Chondrocyte (in vitro differentiated cells): ENCODE measurements around the gene KCNF1. TPM values are rescaled to one million over a fixed set of nuclear protein-coding genes. Genes with fewer than 3 reads are reported as not detected.
A peak's percentile ranks its signal among the peaks of the same experiment; 100 is the strongest.

ENCODE experiments used
- DNase-seq: peaks from one replicate; pipeline ENCODE4 v3.0.0; 2021; ENCODE audit warnings: mixed read lengths, low spot score
- H3K27ac Mint-ChIP-seq: one replicate; pipeline ENCODE4 v1.8.0; 2021; ENCODE audit warnings: mild to moderate bottlenecking, moderate library complexity, mixed read lengths; ENCODE audit not compliant: unreplicated experiment
- H3K27me3 Mint-ChIP-seq: 2 replicates; pipeline ENCODE4 v1.8.0; 2021; ENCODE audit warnings: low read depth, mixed read lengths
- H3K36me3 Mint-ChIP-seq: 2 replicates; pipeline ENCODE4 v1.8.0; 2021; ENCODE audit warnings: low read depth, mixed read lengths
- H3K4me1 Mint-ChIP-seq: 2 replicates; pipeline ENCODE4 v1.8.0; 2021; ENCODE audit warnings: low read depth, mild to moderate bottlenecking, mixed read lengths
- H3K4me3 Mint-ChIP-seq: one replicate; pipeline ENCODE4 v1.8.0; 2021; ENCODE audit warnings: mild to moderate bottlenecking, moderate library complexity, mixed read lengths; ENCODE audit not compliant: unreplicated experiment
- H3K9me3 Mint-ChIP-seq: 2 replicates; pipeline ENCODE4 v1.8.0; 2021; ENCODE audit warnings: low read depth, mixed read lengths
- total RNA-seq: library from RNA; stranded (reverse); gene quantifications from 3 replicates; pipeline ENCODE4 v1.2.1, GENCODE V29; 2021
- TF ChIP-seq, protein P1 (sequence below): fragments of 200-600 bp; sonication (generic); IDR thresholded peaks from 2 replicates; pipeline ENCODE4 v1.5.0; 2021; ENCODE audit warnings: antibody characterized with exemption, mild to moderate bottlenecking, moderate library complexity

The KCNF1 gene
- total RNA-seq, 1 donor from 2014 or later: not detected

DNA sequence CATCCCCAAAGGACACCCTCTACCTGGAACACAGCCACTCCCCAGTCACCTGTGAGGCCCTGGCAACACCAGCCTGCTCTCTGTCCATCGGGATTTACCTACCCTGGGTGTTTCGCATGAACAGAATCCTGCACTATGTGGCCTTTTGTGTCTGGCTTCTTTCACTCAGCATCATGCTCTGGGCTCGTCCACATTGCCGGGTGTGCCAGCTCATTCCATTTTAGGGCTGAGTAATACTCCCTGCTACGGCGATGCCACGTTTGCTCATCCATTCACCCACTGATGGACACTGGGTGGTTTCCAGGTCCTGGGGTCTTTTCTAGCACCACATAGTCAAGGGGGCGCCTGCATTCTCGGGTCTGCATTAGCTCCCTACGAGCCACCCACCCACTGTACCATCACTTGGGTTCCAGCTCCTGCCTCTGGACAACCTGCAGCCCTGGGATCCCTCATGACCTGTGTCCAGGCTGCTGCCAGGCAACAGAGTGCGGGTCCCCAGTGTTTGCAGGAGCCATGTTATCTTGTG is 22.0 kb downstream of the KCNF1 start:
- TF ChIP-seq, protein P1, sequence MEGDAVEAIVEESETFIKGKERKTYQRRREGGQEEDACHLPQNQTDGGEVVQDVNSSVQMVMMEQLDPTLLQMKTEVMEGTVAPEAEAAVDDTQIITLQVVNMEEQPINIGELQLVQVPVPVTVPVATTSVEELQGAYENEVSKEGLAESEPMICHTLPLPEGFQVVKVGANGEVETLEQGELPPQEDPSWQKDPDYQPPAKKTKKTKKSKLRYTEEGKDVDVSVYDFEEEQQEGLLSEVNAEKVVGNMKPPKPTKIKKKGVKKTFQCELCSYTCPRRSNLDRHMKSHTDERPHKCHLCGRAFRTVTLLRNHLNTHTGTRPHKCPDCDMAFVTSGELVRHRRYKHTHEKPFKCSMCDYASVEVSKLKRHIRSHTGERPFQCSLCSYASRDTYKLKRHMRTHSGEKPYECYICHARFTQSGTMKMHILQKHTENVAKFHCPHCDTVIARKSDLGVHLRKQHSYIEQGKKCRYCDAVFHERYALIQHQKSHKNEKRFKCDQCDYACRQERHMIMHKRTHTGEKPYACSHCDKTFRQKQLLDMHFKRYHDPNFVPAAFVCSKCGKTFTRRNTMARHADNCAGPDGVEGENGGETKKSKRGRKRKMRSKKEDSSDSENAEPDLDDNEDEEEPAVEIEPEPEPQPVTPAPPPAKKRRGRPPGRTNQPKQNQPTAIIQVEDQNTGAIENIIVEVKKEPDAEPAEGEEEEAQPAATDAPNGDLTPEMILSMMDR: no peak
- DNase-seq: peak; percentile 59
- Mint-ChIP-seq H3K9me3 (peaks cover 2% of the 10 kb centered on the region), H3K4me1 (peaks cover 13% of the 10 kb centered on the region), H3K4me3 (no peak overlapping the region), H3K36me3 (no peaks in the 10 kb centered on the region), H3K27me3 (peaks cover 12% of the 10 kb centered on the region), H3K27ac (no peak overlapping the region)

DNA sequence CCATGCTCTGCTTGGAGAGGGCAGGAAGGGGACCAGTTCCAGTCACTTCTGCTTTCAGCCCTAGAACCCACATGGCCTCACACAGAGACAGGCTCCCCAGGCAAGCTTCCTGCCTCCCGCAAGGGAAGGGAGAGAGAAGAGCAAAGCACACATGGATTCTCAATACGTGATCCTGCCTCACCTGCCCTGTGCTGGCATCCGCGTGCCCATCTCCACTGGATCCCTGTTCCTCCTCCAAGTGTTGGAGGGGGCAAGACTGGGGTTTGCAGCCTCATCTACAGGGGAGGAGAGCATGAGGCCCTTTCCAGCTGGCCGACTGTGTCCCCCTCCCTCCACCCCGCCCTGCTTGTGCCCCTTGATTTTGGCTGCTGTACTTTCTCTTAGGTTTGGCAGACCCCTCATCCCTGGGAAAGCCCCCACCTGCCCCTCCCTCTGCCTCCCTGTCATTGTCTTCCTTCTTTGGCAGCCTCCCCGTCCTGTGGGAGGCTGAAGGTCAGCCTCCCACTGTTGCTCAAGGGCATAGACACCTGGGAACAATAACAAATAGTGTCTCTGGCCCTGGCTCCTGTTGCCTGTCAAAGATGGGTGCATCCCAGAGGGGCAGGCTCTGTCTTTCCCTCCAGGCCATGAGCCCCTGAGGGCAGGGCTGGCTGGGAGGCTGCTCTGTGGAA is 22.7 kb downstream of the KCNF1 start:
- TF ChIP-seq, protein P1: no peak
- no peaks in the 10 kb centered on the region for H3K36me3 Mint-ChIP-seq
- H3K27me3 Mint-ChIP-seq: peaks cover 12% of the 10 kb centered on the region
- H3K4me3 Mint-ChIP-seq: no peak overlapping the region
- H3K27ac Mint-ChIP-seq: no peak overlapping the region
- peaks cover 13% of the 10 kb centered on the region for H3K4me1 Mint-ChIP-seq
- peaks cover 9% of the 10 kb centered on the region for H3K9me3 Mint-ChIP-seq
- DNase-seq: peak; percentile 54

DNA sequence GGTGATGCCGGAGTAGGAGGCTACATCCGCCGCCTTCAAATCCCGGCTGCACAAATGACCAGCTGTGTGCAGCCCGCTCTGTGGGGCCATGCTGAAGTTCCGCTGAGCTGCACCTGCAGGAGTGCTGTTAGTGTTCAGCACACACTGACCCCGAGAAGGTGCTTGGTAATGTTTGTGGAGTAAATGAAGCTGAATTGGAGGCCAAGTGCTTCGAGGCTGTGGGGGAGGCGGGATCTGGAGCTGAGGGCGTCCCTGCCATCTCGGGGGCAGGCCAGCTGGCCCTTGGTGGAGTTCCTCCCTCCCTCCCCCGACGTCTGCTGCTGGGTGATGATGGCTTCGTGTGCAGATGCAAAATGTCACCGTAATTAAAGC is 23.2 kb downstream of the KCNF1 start:
- no peak overlapping the region for H3K27ac Mint-ChIP-seq
- peaks cover 7% of the 10 kb centered on the region for H3K27me3 Mint-ChIP-seq
- no peaks in the 10 kb centered on the region for H3K36me3 Mint-ChIP-seq
- peak; percentile 75 for DNase-seq
- TF ChIP-seq, protein P1: no peak
- peaks cover 13% of the 10 kb centered on the region for H3K4me1 Mint-ChIP-seq
- no peak overlapping the region for H3K4me3 Mint-ChIP-seq
- H3K9me3 Mint-ChIP-seq: peaks cover 11% of the 10 kb centered on the region

DNA sequence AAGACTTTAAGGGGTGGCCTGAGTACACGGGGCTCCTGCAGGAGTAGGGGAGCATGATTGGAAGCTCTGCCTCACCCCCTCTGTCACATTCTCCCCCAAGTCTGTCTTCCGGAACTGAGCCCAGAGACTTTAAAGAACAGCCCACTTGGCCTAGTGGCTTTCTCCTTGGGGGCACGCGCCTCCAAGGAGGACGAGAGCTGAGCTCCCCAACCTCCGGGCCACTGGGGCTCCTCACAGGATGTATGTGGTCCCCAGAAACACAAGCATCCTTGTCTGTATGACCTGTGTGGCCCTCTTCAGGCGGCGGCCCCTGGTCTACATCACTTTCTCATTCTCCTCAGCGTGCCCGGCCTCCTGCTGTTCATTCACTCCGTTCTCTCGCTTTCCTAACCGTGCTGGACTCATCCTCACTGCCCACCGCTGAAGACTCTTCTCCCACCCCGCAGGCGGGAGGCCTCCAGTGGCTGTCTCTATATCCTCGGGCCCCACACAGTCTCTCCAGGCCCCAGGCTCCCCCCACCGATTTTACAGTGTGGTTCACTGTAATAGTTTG is 23.7 kb downstream of the KCNF1 start:
- TF ChIP-seq, protein P1: no peak
- H3K4me3 Mint-ChIP-seq: no peak overlapping the region
- no peak overlapping the region for H3K27ac Mint-ChIP-seq
- H3K36me3 Mint-ChIP-seq: no peaks in the 10 kb centered on the region
- peaks cover 6% of the 10 kb centered on the region for H3K27me3 Mint-ChIP-seq
- DNase-seq: peak; percentile 75
- peaks cover 11% of the 10 kb centered on the region for H3K9me3 Mint-ChIP-seq
- peaks cover 13% of the 10 kb centered on the region for H3K4me1 Mint-ChIP-seq

DNA sequence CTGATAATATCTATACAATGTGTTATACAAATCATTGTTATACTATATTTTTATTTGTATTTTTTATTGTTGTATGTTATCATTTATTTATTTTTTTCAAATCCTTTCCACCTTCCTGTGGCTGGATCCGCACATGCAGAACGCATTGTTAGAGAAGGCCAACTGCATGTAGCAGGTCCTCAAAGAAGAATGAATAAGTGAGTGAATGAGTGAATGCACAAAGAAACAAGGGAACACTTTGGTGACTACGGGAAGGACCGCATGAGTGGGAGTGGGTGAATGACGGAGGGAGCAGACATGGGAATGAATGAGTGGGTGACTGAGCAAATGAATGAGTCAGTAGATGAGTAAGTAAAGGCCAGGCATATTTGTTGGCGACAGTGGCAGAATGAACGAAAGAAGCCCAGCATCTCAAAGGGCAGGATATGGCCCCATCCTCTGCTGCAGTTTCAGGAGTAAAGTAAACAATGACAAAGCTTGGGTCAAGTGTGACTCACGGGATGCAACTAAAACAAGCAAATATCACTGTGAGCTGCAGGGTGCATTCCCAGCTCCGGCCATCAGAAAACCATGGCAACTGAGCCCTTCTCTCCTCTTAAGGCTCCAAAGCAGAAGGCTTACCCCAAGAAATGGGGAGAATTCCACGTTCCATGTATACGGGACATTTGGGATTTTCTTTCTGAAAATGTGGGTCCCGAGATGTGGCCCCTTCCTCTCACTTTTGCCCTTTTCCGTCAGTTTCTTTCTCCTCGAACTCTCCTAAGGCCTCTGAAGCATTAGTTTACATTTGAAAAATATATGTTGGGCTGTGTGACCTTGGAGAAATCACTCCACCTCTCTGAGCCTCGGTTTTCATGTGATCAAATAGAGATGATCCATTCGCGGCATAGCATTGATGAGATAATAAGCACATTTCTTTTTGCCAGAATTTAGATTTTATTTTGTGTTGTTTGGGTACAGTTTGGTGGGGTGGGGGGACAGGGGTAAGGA is 24.5 kb downstream of the KCNF1 start:
- TF ChIP-seq, protein P1: peak; percentile 25
- peaks cover 11% of the 10 kb centered on the region for H3K9me3 Mint-ChIP-seq
- H3K27ac Mint-ChIP-seq: peak overlapping the region; percentile 39
- peaks cover 13% of the 10 kb centered on the region for H3K4me1 Mint-ChIP-seq
- peaks cover 7% of the 10 kb centered on the region for H3K27me3 Mint-ChIP-seq
- no peaks in the 10 kb centered on the region for H3K36me3 Mint-ChIP-seq
- H3K4me3 Mint-ChIP-seq: no peak overlapping the region
- DNase-seq: no peak
